Cerebellar nuclear complex (tissue), 1 donor: ENCODE results near the gene DNASE1.
"Not testable (repeated sequence)": the region's sequence is repeated elsewhere in the genome, so short reads cannot be mapped to it uniquely, and the experiment has no call there.

ENCODE experiments used
- DNase-seq, 2 experiments: peaks; one replicate each; lab custom pipeline; 2025; lab: John Stamatoyannopoulos, UW

Gene DNASE1

DNA sequence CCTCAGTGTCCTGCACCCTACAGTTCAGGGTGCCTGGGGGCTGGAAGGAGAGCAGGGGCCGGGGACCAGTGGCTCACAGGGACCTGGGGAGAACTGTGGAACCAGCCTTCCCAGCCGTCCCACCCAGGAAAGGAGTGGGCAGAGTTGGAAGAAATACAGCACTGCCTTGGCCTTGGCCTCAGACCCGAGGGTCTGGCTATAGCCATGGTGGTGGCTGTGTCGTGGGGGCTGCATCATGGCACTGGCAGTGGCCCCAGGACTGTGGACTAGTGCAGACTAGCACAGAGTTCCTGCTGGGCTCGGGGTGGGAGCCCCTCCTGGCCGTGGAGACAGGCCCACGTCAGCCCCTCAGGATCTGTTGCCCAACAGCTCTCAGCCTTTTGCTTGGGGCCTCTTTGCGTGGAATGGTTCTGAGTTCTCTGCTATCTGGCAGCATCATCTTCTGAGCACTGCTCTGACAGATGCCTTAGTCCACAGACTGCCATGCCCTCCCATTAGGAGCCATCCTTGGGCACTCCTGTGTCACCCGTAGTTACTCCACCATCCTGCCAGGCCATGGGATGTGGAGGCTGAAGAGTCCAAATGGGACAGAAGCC lies 12.6 kb upstream of the DNASE1 start:
- DNase-seq: no peak

DNA sequence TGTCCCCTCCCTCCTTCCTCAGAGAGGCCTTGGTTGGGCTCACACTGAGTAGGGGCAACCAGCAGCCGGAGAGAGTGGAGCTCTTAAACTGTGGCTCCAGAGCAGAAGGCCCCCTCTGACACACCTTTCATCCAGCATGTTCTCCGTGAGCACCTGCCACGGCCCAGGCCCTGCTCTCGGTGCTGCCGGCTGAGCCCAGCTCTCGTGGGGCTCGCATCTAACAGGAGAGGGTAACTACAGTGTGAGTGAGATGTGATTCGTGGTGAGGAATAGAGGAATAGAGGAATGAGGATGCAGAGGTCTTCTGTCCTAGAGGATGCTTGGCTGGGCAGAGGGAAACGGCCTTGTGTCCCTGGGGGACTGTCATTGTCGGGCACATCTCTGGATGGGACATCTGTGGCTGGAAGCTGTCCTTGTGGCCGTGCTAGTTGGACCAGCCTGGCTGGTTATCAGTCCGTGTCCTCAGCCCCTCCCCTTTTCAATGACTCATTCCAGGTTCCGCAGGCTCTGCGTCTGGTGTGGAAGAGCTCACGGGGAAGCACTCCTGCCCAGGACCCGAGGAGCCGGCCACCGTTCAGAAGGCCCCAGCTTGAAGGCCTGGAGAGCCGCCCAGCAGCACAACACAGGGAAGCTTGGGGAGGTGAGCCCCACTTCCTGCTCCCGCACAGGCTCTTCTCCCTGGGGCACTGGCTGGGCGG lies 11.9 kb upstream of the DNASE1 start:
- DNase-seq: no peak

DNA sequence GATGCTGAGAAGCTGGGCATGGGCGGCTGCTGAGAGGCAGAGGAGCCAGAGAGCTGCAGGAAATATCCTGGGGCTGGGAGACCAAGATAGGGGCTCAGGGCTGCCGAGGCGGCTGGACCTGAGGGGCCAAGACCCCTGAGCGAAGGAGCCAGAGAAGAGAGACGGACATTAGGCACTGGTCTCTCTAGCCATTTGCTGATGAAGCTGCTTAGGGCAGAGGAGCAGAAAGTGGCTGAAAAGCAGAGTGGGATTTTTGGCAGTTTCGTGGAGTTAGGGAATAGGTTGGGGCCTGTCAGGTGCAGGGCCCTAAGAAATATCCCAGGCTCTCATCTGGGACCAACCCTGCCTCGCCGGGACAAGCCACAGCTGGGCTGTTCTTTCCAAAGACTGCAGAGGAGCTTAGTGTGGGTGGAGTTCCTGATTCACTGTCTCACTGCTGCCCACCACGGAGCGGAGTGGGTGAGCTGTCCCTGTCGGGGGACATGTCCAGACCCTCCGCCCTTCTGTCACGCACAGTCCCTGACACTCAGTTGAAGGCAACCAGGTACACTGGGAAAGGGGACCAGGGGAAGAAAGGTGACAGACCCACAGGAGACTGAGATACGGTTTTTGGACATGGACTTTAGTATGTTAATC lies 11.3 kb upstream of the DNASE1 start:
- no peak for DNase-seq

DNA sequence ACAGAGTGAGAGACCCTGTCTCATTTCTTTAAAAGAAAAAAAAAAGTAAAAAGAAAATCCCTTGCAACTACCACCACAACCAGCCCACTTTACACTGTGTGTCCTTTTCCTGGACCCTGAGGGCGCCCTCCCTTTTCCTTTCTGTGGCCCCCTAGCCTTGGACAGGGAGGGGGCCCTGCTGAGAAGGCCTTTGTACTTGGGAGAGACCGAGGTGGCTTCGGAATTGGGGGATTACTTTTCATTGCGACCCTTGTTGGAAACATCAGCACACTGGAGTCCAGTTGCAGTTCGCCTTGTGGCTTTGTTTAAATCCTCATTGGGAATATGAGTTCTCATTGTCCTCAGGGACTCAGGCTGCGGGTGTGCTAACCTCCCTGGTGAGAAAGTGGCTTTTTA lies 9.4 kb upstream of the DNASE1 start:
- no peak for DNase-seq

DNA sequence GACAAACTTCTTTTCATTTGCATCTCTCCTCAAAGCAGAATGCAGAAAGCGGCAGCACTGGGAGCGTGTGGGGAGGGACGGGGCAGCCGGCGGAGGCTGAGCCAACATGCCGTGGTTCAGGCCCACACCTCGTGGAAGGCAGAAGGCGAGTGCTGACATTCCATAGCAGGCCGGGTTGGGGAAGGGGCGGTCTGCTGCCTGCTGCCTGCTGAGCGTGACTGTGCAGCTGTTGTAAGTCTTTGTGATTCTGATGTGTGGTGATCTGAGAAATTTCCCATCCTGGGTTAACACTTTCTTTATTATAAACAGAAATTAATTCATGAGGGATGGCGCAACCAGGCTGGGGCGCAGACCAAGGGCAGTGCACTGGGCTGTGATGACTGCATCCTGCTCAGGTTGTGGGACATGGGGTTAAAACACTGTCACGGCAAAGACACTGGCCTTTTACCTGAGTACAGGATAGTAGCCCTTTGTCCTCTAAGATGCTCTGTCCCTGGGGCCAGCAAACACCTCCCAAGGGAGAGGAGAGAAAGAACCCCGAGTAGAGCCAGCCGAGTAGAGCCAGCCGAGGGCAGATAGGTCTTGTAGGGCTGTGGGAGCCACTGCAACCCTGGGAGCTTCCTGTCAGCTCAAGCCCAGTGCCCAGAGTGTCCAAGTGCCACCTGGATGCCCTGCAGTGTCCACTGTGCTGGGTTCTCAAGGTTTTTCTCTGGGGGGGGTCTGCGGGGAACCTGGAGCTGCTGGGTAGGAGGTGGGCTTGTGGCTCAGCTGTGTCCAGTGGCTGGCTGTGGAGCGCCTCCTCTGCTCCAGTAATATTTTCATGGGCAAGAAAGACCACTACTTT lies 8.8 kb upstream of the DNASE1 start:
- DNase-seq: no peak

DNA sequence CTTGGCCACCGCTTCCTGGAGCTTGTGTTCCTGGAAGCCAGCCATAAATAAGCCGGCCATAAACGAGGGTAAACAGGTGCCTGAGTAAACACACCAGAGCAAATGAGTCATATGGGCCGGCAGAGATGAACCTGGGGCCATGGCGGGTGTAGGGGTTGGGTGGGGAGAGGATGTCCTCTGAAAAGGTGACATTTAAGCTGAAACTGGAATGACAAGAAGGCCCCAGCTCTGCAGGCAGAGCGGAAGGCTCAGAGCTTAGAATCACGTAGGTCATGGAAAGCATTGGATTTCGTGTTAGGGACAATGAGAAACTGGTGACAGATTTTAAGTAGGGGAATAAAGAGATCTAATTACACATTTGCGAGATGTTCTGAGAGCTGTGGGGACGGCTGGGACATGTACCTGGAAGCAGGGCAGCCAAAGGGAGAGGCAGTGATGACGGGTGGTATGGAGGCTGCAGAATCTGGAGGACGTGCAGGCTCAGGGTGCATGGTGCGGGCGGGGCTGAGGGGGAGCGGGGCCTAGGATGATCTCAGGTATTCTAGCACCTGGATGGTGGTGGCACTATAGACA lies 8.1 kb upstream of the DNASE1 start:
- no peak for DNase-seq

DNA sequence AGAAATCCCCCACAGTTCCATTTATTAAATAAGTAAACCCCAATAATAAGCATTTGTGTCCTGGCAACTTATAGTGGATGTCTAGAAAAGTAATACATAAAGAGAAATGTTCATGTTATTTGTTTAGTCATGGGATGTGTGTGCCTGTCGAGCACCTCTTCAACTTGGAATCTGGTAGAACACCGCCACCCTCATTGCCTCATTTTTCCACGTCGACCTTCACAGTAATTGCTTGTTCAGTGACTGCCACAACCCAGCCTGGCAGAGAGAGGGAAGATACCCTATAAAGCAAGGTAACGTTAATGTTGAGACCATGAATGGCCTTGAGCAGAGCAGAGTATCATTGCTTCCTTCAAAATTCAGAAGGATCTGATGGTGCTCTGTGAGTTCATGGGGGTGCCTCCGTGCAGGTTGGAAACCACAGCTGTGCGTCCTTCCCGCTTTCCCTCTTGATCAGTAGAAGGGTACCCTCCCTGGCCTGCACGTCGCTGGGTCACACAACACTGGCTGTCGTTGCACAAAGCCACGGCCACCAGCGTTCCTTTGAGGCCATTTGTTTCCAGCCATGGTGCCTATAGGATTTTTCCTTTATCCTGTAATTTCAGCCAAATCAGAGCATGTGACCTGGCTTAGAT lies 3.7 kb upstream of the DNASE1 start:
- DNase-seq: no peak

DNA sequence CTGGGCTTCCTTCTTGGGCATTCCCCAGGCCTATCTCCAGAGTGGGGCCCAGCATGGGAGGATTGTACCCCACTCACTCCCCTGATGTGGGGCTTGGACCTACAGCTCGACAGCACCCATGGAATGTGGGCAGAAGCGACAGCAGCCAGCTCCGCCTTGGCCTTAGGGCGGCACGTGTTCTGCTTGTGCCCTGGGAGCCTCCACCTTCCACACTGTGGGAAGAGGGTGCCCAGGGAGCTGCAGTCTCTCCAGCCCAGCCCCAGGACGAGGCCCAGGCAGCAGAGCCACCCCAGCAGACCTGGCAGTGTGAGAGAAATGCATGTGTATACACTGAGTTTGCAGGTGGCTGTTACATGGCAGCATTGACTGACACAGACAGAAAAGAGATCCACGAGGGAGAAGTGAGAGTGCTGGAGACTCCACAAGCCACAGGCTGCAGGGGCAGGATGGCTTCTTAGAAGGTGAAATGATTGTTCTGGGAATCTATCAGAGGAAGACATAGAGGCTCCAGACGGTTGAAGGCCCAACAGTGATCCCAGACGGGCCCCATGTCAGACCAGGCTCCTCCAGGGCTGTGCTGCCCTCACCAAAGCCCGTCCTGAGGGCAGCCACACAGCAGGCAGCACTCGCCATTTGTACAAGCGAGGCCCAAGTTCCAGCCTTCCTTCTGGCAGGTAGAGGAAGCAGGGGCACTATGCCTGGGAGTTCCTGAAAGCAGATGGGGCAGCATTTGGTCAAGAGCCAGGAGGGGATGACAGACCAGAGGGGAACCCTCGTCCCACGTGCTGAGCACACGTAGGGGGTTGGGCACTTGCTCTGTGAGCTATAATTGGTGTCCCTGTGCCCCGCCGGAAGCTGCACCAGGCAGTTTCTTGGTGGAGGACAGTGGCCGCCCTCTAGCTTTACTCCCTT lies 2.8 kb upstream of the DNASE1 start:
- DNase-seq: no peak

DNA sequence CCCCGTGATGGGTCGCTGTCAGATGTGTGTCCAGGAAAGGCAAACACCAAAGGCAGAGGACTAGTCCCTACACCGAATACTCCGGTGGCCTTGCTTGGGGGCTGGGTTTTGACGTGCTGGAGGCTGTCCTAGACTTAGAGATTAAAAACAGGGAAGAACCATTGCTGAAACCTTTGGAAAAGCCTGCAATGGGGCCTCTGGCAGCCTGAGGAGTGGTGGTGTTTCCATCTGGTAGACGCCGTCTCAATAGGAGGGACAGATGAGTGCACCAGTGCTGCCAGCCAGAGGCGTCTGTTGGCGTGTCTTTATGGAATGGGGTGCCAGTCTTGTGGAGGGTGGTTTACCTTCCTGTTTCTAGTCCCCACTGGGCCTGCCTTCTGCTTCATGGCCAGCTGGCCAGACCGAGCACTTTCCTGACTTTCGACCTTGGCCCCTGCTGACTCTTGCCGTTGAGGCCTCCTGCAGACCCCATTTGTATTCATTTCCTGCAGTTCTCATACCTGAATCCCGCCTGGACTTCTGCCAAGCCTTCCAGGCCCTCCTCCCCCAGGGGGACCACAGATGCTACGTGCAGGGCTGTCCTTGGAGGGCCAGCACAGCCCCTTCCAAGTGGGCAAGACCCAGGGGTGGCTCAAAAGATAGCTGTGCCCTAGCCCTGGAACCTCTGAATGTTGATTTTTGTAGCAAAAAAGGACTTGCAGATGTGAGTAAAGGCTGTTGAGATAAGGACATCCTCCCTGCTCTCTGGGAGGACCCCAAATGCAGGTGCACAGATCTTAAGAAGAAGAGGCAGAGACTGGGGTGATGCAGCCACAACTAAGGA lies 1.9 kb upstream of the DNASE1 start:
- no peak for DNase-seq

DNA sequence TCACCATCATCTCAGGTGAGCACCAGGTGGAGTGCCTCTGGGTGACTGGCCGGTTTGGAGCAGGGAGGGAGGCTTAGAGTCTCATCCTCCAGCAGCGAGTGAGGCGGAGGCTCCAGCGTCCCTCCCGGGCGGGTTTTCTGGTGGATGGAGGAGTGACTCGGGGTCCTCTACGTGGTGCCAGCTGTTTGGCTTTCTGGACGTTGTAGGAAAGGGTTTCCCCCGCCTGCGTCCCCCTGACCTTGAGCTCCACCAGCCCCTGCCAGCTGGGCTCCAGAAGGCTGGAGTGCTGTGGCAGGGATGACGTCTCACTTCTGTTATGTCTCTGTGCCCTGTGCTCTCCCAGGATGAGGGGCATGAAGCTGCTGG lies 522 bp downstream of the DNASE1 start:
- no peak for DNase-seq

DNA sequence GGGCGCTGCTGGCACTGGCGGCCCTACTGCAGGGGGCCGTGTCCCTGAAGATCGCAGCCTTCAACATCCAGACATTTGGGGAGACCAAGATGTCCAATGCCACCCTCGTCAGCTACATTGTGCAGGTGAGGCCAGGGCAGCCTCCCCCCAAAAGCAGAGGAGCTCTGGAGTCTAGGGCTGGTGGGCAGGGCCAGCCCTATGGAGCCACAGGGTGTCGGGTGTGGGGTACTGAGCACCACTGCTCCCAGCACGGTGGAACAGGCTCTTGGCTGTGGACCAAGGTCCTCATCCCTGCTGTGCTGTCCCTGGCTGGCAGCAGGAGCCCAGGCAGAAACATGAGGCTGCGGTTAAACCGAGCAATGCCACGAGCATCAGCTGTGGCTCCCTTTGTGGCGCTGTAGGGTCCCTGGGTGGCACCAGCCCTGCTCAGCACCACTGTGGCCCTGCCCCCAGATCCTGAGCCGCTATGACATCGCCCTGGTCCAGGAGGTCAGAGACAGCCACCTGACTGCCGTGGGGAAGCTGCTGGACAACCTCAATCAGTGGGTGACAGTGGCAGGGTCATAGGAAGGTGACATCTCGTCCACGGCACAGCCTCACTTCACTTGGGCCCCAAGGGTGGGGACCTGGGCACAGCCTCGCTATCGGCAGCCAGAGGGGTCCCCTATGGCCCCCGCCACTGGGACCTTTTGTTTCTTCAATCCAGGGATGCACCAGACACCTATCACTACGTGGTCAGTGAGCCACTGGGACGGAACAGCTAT lies 1.1 kb downstream of the DNASE1 start:
- no peak for DNase-seq

DNA sequence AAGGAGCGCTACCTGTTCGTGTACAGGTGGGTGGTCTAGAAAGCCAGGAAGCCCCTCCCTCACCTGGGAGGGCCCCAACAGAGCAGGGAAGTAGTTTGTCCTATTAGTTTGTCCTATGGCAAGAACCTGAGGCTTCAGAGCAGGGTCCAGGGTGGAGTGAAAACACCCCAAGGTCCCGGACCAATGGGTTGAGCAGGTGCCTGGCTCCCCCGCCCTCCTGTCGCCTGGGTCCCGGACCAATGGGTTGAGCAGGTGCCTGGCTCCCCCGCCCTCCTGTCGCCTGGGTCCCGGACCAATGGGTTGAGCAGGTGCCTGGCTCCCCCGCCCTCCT lies 1.6 kb downstream of the DNASE1 start:
- not testable (repeated sequence) for DNase-seq

DNA sequence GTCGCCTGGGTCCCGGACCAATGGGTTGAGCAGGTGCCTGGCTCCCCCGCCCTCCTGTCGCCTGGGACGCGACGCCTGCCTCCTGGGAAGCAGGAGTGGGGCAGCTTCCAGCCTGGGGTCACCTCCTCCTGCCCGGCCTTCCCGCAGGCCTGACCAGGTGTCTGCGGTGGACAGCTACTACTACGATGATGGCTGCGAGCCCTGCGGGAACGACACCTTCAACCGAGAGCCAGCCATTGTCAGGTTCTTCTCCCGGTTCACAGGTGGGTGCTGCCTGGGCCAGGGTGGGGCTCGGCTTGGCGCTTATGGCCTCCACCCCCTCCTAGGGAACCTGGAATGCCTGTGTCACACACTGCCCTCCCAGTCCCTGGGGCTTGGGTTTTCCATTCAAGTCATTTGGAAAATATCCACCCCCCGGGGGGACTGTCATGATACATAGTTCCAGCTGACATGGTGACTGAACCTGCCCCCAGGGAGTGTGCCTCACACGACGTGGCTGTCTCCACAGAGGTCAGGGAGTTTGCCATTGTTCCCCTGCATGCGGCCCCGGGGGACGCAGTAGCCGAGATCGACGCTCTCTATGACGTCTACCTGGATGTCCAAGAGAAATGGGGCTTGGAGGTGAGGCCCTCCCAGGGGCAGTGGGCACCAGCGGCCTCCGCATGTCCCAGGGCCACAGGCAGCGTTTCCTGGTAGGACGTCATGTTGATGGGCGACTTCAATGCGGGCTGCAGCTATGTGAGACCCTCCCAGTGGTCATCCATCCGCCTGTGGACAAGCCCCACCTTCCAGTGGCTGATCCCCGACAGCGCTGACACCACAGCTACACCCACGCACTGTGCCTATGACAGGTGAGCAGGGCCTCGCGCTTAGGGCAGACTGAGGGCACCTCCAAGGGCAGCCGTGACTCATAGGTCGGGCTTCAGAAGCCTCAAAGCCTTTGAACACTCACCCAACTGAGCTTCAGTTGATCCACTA lies 2.3 kb downstream of the DNASE1 start:
- DNase-seq: no peak

DNA sequence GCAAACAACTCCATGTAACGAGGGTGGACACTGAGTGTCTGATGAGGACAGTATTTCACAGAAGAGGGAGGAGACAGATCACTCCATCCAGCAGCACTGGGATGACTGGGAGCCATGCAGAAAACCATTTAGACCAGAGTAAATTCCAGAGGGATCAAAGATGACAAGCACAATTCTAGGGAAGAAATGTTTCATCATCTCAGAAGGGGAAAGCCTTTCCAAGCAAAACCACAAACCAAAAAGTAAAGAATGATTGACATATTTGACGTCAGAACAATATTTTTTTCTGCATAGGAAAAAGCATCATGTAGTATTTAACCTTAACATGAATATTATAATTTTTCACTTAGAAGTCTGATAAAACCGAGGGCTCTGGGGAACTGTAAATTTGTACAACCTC lies 4.8 kb downstream of the DNASE1 start:
- no peak for DNase-seq

DNA sequence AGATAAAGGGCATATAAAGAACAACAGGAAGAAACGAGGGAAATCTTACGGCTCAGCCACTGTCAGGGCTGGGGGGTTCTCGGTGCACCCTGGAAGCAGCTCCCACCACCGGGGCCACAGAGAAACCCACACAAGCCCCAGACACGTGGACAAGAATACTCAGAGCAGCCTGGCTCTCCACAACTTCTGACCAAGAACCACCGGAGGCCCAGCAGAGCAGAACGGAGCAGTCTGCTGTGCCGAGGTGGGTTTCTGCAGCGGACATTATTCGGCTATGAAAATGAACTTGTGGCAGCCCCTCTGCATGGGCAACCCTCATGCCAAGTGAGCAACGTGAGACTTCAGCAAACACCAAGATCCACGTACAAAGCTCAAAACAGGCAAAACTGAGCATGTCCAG lies 6.8 kb downstream of the DNASE1 start:
- no peak for DNase-seq

DNA sequence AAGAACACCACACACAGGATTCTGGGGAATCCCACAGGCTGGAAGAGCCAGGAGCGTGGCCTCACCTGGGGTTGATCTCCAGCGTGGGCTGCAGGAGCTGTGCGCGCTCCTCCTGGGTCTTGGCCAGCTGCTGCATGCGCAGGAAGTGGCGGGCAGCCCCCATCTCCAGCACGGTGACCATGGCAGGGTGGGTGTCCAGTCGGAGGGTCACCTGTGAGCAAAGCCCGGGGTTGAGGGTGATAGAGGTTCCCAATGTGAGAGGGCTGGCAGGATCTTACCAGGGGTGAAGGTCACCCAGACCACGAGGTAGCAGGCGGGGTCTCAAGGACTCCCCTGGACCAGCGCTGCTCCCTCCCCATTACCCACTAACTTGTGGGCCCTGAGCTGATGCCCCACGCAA lies 7.4 kb downstream of the DNASE1 start:
- DNase-seq: no peak

DNA sequence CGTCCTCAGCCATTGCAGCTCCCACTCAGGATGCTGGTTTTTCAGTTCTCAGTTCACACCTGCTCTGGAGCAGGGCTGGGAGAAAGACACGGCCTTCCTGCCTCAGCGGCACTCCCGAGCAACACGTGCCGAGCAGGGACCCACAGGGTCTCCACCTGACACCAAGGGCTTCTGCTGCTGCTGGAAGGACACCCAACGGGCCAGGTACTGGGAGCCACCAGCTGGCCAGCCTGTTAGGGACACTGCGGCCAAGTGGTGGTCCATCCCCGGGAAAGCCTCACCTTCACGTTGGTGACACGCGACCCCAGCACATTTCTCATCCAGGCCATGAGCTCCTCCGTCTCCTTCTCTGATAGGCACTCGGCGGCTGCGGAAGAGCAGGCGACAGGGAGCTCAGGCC lies 8.1 kb downstream of the DNASE1 start:
- DNase-seq: no peak
